Kasumi-1 (cell line): ENCODE results near the gene STYXL1.

Experiments used
- DNase-seq, 2 experiments: peaks; one replicate each; lab custom pipeline; 2025; lab: John Stamatoyannopoulos, UW

Gene STYXL1

GRCh38 chr7:75993689-75994387 lies 54.0 kb downstream of the STYXL1 start:
- DNase-seq = peak in 1 of 2 experiments; percentile 9

DNA sequence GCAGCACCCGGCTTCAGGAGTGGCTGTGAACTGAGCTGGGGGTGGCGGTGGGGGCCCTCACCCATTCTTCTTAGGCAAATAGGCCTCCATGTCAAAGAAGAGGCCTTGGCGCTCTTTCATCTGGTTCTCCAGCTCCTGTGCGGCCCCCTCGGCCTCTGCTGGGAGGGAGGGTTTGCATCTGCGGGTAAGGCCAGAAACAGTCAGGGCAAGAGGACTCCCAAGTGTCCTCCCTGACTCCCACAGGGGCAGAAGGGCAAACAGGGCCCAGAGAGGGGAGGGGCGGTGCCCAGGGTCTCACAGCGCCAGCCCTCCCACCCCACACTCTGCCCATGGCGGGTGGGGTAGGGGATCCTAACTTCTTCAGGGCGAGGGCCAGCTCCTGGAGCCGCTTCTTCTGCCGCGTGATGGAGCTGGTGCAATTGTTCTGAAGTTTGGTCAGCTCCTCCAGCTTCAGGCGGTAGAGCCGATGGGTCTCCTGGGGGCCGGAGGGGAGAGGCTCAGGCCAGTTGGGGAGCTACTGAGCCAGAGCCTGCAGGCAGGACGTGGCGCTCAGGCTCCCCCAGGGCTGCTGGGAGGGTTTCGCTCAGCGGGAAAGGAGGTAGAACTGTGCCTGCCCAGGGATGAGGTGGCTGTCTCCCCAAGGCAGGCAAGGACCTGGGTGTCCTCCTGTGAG lies 55.6 kb downstream of the STYXL1 start:
- DNase-seq = no peak

DNA sequence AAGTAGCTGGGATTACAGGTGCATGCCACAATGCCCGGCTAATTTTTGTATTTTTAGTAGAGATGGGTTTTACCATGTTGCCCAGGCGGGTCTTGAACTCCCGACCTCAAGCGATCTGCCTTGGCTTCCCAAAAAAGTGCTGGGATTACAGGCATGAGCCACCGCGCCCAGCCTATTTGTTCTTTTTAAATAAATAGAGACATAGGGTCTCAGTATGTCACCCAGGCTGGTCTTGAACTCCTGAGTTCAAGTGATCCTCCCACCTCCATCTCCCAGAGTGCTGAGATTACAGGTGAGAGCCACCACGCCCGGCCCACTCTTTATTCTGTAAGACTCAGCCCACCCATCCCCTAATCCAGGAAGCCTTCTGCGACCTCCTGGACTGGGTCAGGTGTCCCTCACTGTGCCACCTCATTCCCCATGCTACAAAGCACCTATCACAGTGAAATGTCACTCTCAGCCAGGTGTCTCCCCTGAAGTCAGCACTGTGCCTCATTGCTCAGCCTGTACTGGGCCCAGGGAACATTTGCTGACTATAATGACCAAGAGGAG lies 56.2 kb downstream of the STYXL1 start:
- no peak for DNase-seq

GRCh38 chr7:75989500-75990388 lies 58.1 kb downstream of the STYXL1 start:
- no peak for DNase-seq

GRCh38 chr7:75988568-75989499 lies 59.0 kb downstream of the STYXL1 start:
- DNase-seq = no peak

GRCh38 chr7:75987805-75988567 lies 59.8 kb downstream of the STYXL1 start:
- DNase-seq = no peak

GRCh38 chr7:75987026-75987804 lies 60.6 kb downstream of the STYXL1 start:
- DNase-seq = no peak

DNA sequence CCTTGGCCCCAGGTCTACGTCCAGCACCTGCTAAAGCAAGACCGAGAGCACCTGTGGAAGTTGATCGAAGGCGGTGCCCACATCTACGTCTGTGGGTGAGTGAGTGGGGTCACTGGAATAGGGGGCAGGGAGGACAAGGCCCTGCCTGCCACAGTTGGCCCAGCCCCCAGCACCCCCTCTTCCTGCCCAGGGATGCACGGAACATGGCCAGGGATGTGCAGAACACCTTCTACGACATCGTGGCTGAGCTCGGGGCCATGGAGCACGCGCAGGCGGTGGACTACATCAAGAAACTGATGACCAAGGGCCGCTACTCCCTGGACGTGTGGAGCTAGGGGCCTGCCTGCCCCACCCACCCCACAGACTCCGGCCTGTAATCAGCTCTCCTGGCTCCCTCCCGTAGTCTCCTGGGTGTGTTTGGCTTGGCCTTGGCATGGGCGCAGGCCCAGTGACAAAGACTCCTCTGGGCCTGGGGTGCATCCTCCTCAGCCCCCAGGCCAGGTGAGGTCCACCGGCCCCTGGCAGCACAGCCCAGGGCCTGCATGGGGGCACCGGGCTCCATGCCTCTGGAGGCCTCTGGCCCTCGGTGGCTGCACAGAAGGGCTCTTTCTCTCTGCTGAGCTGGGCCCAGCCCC lies 61.5 kb downstream of the STYXL1 start:
- no peak for DNase-seq

DNA sequence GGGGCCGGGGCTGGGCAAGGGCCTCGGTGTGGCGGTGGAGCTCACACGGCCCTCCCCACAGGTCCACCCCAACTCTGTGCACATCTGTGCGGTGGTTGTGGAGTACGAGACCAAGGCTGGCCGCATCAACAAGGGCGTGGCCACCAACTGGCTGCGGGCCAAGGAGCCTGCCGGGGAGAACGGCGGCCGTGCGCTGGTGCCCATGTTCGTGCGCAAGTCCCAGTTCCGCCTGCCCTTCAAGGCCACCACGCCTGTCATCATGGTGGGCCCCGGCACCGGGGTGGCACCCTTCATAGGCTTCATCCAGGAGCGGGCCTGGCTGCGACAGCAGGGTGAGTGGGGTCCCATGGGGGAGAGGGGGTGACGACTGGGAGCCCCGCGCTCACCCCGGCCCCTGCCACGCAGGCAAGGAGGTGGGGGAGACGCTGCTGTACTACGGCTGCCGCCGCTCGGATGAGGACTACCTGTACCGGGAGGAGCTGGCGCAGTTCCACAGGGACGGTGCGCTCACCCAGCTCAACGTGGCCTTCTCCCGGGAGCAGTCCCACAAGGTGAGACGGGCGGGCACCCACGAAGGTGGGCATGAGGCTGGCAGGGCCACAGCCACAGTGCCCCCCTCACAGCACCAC lies 62.2 kb downstream of the STYXL1 start:
- no peak for DNase-seq

- no peak for DNase-seq
These were observed 62.7 kb downstream of the STYXL1 start for GRCh38 chr7:75985009-75985517.

GRCh38 chr7:75984130-75985008 lies 63.4 kb downstream of the STYXL1 start:
- DNase-seq = no peak

GRCh38 chr7:75983471-75984129 lies 64.2 kb downstream of the STYXL1 start:
- DNase-seq = no peak

GRCh38 chr7:75982306-75983064 lies 65.3 kb downstream of the STYXL1 start:
- DNase-seq = no peak

- no peak for DNase-seq
These were observed 66.1 kb downstream of the STYXL1 start for GRCh38 chr7:75981453-75982305.

- no peak for DNase-seq
These were observed 66.7 kb downstream of the STYXL1 start for GRCh38 chr7:75981203-75981452.
